Right lung (tissue), 5 donors: ENCODE data around the gene CFDP1. TPM values are rescaled to one million over a fixed set of nuclear protein-coding genes. Genes with fewer than 3 reads are reported as not detected.
"Not testable (repeated sequence)": the region's sequence is repeated elsewhere in the genome, so short reads cannot be mapped to it uniquely, and the experiment has no call there.

Experiments
- DNase-seq, 2 donors: peaks; one replicate each; pipeline ENCODE4 v3.0.0-alpha.2; 2013
- polyA plus RNA-seq, 5 donors: library from polyadenylated mRNA; unstranded; fragments of 120-200 nt; gene quantifications; one replicate each; pipeline versions ENCODE4 v1.2.1 to v1.2.3, GENCODE V29; 2013; ENCODE audit warnings: inconsistent platforms in 1 of 5, low replicate concordance in 1 of 5; ENCODE audit not compliant: insufficient read length in 5 of 5, insufficient read depth in 1 of 5

The CFDP1 gene
- polyA plus RNA-seq, 5 donors: 139 to 173 (median 147) TPM

DNA sequence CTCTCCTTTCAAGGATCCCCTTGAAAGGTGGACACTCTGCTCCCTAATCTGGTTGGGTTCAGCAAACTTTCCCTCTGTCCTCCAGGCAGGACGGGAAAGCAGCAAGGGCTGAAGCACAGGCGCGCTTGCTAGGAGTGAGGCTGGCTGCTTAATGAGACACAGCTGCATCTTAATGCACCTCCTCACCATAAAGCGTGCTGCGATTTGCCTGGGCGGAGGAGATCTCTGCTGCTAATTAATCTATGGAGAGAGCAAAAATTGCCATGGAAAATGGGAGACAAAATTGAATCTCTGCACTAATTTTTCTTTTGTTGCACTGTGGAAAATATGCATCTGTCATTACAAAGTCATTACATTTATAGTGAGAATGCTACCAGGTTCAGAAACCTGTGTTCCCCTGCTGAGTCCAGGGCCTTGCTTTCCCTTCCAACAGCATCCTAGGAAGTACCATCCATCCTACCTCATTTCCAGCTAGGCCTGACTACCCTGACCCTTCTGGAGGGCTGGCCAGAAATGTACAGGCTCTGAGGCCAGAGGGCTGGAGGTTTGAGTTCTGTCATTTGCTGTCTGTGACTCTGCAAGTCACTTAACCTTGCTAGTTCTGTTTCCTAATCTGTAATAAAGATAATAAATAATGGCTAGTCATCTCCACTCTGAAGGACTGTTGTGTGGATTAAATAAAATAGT is 138.4 kb downstream of the CFDP1 start:
- DNase-seq: no peak

GRCh38 chr16:75293772-75294171 is 139.5 kb downstream of the CFDP1 start:
- no peak for DNase-seq

GRCh38 chr16:75293173-75293572 is 140.1 kb downstream of the CFDP1 start:
- no peak for DNase-seq

GRCh38 chr16:75292691-75293090 is 140.6 kb downstream of the CFDP1 start:
- no peak for DNase-seq

- no peak for DNase-seq
These were observed 144.1 kb downstream of the CFDP1 start for GRCh38 chr16:75289189-75289588.

DNA sequence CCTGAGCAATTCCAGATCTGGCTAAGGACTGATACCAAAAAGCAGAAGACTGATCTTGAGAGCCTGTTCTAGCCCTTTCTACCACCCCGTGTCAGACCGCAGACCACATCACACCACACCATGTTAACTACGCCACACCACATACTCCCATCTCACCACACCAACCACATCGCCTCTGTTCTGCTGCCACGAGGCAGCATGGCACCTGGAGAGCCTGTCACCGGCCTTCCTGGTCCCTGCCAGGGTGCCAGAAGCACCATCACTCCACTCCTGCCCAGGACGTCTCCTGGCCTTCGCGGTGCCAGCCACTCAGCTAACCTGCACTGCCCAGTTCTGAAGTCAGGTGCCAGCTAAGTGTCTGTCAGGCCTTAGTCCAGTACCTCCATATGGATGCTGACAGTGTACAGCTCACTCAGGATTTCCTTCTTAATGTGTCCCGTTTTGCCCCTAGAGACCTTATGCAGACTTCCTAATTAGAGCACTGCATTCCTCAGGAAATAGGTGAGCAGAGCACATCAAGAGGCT is 144.6 kb downstream of the CFDP1 start:
- DNase-seq: no peak

DNA sequence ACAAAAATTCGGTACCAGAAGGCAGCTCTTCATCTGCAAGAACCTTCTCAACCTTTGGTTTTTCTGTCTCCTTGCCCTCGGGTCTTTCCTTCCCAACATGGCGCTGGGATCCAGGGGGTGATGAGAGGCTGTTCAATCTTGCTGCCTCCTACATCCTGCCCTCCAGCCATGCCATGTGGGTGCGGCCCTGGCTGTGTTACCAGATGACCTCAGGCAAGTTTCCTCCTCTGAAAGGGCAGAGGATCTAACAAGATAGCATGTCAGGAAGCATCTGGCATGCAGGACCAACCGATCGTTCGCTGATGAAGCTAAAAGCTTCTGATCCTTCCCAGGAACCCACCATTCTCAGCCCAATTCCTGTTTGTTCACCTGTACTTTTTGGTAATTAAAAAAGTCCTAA is 145.1 kb downstream of the CFDP1 start:
- no peak for DNase-seq

GRCh38 chr16:75287708-75288107 is 145.6 kb downstream of the CFDP1 start:
- DNase-seq: no peak

GRCh38 chr16:75286389-75286788 is 146.9 kb downstream of the CFDP1 start:
- no peak for DNase-seq

DNA sequence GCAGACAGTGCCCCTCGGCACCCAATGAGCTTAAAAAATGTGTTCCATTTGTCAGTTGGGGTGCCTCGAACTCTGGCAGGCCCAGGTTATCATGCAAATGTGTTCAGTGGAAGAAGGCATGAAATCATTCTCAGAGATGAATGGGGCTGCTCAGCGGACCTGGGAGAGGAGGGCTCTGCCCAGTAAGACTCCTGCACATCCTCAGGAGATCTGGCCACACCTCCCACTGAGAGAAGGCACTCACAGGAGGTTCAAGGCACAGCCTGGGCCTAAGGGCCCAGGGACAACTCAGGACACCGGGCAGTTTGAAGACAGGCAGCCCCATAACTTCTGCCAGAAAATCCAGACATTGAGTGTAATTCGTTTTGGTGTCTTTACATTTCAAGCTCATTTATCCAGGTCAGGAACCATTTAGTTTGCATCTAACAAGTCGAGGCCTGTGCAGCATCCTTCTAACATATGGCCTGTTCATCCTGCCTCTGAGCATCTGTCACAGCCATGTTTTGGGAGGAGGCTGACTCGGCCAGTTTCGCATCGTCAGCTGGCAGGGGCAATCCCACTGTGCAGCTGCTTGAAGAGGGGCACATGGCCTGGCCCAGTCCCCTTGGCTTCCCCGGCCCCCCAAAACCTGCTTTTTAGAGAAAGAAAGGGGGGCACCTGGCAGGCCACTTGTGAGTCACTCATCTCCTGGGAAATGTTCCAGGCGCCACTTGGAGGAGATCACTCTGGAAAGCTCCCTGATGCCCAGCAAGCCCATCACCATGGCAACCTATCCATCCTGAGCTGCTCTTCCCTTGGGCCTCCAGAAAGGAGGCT is 150.6 kb downstream of the CFDP1 start:
- DNase-seq: no peak

DNA sequence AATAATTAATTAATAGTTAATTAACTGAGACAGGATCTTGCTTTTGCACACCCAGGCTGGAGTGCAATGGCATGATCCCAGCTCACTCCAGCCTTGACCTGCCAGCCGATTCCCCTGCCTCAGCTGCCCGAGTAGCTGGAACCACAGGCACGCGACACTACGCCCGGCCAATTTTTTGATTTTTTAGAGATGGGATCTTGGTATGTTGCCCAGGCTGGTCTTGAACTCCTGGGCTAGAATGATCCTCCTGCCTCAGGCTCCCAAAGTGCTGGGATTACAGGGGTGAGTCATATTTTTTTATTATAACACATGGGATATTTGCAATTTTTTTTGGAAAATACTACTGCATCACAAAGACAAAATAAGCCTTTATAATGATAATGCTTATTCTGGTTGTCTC is 151.5 kb downstream of the CFDP1 start:
- no peak for DNase-seq

DNA sequence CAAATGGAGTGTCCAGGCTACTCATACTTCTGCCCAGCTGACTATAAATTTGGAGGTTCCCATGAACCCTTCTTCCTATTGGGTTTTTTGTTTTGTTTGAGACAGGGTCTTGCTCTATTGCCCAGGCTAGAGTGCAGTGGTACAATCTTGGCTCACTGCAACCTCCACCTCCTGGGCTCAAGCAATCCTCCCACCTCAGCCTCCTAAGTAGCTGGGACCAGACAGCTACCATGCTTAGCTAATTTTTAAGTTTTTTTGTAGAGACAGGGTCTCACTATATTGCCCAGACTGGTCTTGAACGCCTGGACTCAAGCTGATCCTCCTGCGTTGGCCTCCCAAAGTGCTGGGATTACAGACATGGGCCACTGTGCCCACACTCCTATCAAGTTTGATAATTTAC is 152.3 kb downstream of the CFDP1 start:
- not testable (repeated sequence) for DNase-seq

DNA sequence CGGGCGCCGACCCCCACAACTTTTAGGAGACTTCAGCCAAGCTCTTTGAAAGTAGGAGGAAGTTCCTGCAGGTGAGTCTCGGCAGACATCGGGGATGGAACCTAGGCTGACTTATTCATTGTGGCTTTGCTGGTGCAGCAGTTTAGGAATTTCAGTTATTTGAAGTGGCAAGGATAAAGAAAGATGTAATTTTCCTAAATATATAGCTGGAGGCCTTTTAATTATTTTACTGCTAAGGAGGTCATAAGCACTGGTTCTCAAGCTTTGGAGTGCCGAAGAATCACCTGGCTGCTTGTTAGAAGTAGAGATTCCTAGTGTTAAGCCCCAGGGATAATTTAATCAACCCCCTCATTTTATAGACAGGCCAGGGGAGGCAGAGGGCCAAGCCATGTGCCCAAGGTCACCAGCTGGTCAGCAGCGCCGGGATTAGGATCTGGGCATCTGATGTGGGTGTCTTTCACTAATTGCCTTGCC is 152.9 kb downstream of the CFDP1 start:
- DNase-seq: no peak

DNA sequence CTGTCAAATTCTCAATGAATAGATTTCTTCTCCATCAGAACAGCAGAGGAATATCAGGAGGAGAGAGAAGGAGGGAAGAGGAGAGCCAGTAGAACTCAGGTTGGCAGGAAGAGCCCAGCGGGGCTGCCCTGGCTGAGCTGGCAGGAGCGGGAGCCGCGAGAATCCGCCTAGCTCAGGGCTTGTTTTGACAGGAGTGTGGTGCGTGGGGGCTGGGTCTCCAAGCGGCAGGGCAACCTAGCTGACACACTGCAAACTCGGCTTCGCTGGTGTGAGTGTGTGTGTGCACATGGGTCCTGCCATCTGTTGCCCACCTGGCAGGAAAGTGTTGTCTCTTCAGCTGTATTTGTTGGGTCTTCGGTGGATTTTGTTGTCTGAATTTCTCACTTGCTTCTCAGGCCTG is 154.0 kb downstream of the CFDP1 start:
- no peak for DNase-seq

- no peak for DNase-seq
These were observed 160.0 kb downstream of the CFDP1 start for GRCh38 chr16:75273054-75273925.

DNA sequence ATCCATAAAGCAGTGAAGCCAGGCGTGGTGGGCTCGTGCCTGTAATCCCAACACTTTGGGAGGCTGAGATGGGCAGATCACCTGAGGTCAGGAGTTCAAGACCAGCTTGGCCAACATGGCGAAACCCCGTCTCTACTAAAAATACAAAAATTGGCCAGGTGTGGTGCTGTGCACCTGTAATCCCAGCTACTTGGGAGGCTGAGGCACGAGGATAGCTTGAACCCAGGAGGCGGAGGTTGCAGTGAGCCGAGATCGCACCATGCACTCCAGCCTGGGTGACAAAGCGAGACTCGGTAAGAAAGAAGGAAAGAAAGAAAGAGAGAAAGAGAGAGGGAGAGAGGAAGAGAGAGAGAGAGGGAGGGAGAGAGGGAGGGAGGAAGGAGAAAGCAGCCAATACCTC is 160.7 kb downstream of the CFDP1 start:
- DNase-seq: not testable (repeated sequence)

- no peak for DNase-seq
These were observed 161.2 kb downstream of the CFDP1 start for GRCh38 chr16:75272097-75272551.

- DNase-seq: no peak
These were observed 161.7 kb downstream of the CFDP1 start for GRCh38 chr16:75271441-75272096.

GRCh38 chr16:75269358-75269757 is 163.9 kb downstream of the CFDP1 start:
- DNase-seq: not testable (repeated sequence)

- no peak for DNase-seq
These were observed 165.6 kb downstream of the CFDP1 start for GRCh38 chr16:75267631-75268264.
